Hepatic stellate cell (primary cell): ENCODE results near the gene C16orf78.

ENCODE experiments used
- DNase-seq: peaks from one replicate; pipeline ENCODE4 v3.0.0; 2011; ENCODE audit warnings: low spot score

Gene C16orf78

DNA sequence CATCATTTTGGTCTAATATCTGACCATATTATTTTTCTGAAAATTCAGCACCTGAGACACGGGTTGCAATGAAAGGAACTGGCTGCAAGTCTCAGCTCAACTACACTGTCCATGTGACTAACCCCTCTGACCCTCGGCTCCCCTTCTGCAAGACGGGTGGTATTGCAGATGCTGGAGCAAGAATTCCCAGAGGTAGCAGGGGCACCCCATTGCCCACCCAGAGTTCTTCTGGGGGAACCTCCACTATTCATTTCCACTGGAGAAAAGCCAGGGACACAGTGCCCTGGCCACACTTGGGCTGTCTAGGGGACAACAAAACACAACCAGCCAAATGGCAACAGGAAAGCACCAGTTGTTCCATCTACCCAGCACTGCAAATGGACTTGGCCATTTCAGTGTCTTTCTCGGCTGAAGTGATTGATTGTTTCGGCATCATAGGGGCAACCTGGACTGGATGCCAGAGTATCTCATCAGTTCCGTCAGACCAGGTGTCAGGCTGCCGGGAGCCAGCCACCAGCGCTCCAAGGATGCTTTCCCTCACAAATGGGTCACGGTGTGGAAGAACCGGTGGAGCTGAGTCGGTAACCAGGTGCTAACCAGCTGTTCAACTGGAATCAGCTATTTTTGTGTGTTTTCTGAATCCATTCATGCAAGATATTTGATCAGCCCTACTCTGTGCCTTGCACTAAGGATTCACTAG lies 58.1 kb downstream of the C16orf78 start:
- no peak for DNase-seq

DNA sequence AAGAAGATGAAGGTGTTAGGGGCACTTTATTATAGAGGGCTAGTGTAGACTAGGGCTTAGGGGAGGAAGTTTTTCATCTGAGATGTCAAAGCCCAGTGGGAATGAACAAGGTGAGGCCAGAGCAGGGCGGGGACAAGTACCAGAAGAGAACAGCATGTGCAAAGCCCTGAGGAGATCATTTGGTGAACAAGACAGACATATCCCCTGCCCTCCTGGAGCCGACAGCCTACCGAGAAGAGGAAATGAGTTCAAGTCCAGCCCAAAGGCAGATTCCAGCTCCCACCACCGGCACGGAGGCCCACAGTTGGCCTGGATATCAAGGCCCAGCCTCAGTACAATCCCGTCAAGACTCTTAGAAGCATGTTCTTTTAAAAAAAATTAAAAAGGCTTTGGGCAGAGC lies 61.1 kb downstream of the C16orf78 start:
- DNase-seq, result no peak

DNA sequence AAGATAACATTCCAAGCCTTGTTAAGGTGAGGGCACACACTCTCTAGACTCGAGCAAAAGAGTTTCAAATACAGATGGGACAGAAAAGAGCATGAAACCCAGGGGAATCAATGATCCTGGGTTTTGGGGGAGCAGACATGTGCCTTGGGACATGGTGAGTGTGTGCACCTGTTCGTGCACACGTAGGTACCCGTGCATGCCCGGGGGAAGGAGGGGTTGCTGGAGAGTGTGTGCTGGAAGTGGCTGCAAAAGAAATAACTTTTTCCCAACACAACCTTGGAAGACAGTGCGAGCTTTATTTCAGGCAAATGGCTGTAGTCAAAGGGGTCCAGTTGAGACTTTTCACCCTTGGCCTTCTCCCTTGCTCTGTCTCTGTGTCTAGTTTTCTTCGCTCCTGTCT lies 62.6 kb downstream of the C16orf78 start:
- DNase-seq, result no peak

DNA sequence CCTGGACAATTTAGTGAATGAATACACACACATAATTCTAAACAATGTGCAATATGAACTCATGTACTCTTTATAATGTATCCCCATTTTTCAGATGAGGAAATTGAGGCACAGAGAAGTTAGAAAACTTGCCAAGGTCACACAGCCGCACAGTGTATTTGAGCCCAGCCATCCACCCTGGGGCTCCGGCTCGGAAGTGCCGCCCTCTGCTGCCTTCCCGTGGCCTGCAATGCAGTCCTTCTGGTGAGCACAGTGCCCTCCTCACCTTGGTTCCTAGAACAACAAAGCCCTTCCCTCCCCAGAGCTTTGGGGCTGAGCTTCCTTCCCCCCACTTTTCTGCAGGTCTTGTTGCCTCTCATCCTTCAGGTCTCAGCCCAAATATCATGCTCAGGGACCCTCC lies 63.7 kb downstream of the C16orf78 start:
- no peak for DNase-seq

DNA sequence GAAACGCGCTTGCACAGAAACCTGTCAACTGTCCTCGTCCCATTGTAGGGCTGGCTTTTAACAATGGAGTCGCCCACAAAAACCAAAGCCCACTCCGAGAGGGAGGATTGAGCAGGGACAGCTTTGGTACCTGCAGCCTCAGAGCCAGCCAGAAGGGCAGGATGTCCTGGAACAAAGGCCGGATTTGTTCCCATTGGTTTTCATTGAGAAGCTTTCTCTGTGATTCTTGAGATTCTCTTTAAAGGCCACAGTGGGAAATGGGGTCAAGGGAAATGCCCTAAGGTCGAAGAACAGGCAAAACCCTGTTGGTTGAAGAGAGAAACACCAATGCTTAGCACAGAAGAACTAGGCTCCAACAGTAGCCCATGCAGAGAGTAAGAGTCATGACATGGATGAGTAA lies 65.4 kb downstream of the C16orf78 start:
- DNase-seq, result no peak

DNA sequence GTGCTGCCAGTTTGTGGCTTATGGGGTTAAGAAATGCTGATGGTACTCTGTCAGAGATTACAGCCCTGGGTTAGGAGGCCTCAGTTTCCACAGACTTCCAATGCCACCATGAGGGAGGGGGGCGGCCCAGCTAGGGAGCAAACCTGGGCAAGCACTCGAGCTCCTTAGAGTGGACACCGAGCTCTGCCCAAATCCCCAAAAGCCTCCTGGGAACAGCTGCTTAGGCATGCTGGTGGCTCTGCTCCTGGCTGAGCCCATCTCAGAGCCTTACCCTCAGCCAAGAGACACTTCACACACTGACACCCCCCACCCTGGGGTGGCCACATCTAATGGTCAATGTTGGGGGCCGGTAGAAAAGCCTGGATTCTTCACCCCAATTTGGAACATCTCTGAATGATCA lies 66.1 kb downstream of the C16orf78 start:
- no peak for DNase-seq

DNA sequence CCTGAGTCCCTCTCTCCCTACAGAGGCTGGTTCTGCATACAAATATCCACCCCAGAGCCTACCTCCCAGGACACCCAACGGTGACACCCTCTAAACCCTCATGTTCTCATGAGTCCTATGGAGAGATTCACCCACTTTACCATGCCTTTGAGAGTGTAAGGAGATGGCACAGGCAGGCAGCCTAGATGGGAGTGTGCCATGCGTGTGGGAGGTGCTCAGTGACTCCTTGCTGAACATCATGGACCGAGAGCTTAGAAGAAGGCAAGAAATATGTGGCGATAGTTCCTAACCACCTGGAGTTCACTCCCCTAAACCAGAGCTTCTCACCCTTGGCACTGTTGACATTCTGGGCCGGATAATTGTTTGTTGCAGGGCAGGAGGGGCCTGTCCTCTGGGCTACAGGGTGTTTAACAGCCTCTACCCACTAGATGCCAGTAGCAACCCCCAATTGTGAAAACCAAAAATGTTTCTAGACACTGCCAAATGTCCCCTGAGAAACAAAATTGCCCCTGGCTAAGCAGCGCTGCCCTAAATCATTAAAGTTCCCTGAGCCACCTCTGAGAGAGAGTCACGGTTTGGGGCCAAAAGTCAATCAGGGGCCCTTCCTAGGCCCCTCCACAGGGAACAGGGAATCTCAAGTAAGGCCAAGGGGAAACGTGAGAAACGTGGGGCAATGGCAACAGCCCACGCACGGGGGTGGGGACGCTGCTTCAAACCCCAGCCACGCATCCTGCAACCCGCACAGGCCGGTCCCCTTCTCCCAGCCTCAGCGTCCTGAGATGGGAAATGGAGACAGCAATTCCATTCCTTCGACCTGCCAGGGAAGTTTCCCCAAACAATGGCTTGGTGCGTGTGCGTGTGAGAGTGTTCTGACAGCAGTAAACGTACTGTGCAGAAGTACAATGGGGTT lies 66.8 kb downstream of the C16orf78 start:
- DNase-seq, result no peak

DNA sequence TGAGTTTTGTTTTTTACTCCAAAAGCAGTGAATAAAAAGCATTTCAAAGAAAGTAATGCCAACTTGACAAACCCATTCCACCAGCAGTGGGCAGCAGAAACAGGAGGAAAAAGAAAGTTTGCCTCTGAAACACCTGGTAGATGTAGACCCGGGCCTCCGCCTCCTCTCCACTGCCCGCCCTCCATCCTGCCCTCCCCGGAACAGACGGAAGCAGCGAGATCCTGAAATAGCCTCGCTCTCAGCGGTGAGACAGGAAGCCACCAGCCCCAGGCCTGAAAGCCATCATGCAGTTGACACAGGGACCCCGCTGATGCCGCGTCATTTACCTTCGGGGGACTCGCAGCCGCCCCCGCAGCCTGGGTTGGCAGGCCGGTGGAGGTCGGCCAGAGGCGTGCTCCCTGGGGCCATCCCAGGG lies 67.8 kb downstream of the C16orf78 start:
- DNase-seq, result no peak

DNA sequence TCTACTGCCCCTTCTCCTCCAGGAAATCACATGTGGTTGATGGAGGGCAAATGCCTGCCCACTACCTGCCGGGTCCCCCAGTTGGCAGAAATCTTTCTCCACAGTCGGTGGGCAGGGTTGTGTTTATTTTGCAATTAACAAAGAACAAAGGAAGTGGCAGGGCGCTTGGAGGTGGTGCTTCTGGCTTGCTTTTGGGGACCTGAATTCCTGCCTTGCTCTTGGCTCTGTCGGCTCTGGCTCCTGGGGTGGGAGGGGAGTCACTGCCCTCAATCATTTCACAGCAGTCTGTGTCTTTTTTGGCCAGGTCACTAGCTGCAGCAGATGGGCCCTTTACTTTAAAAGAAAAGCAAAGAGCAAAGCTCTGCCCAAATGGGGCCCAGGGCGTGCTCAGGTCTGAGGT lies 69.2 kb downstream of the C16orf78 start:
- no peak for DNase-seq

DNA sequence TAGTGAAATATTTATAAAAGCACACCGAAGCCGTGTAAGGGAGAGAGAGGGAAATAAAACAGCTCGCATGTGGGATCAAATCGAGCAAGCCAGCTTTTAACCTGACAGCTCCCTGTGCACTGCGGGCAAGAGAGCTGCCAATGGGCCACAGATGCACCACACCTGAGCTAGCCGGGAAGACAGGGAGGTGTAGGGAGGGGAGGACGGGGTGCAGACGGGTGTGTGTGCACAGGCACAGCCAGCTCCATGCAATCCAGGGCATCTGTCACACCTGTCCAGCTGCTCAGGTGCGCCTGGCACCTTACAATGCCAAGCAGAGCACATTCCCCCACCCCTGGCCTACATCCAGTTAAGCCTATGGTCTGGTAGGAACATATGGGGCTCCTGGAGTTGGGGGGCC lies 70.0 kb downstream of the C16orf78 start:
- DNase-seq, result no peak

DNA sequence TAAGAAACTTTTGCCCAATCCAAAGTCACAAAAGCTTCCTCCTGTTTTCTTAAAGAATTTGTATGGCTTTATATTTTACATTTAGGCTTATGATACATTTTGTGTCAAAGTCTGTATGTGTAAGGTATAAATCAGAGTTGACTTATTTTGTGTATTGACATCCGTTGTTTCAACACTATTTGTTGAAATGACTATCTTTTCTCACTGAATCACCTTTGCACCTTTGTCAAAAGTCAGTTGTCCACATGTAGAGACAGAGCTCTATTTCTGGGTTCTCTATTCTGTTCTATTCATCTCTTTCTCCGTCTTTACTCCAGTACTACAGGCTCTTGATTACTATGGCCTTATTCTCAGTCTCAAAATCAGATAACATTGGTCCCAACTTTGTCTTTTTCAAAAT lies 73.2 kb downstream of the C16orf78 start:
- DNase-seq, result no peak
